Immature natural killer cell (primary cell): ENCODE results near the gene YJU2. TPM values are rescaled to one million over a fixed set of nuclear protein-coding genes. Genes with fewer than 3 reads are reported as not detected.
A peak's percentile ranks its signal among the peaks of the same experiment; 100 is the strongest.
"Not testable (repeated sequence)": the region's sequence is repeated elsewhere in the genome, so short reads cannot be mapped to it uniquely, and the experiment has no call there.

Experiments
- DNase-seq, 3 donors: peaks; one replicate each; pipeline ENCODE4 v3.0.0; 2022; ENCODE audit warnings: mixed read lengths in 1 of 3
- H3K27ac Mint-ChIP-seq, 6 donors: one replicate each; pipeline ENCODE4 v1.8.0; 2020; ENCODE audit warnings: mixed read lengths in 6 of 6, mild to moderate bottlenecking in 5 of 6, inconsistent platforms in 4 of 6, moderate library complexity in 3 of 6
- H3K27me3 Mint-ChIP-seq, 3 donors: one replicate each; pipeline ENCODE4 v1.8.0; 2020 to 2021; ENCODE audit warnings: low read depth in 3 of 3, mild to moderate bottlenecking in 3 of 3, mixed read lengths in 3 of 3, moderate library complexity in 3 of 3, inconsistent platforms in 1 of 3
- H3K36me3 Mint-ChIP-seq, 3 donors: one replicate each; pipeline ENCODE4 v1.8.0; 2020; ENCODE audit warnings: mixed read lengths in 3 of 3, inconsistent platforms in 2 of 3, mild to moderate bottlenecking in 2 of 3
- H3K4me1 Mint-ChIP-seq, 2 donors: one replicate each; pipeline ENCODE4 v1.8.0; 2020; ENCODE audit warnings: inconsistent platforms in 2 of 2, mild to moderate bottlenecking in 2 of 2, mixed read lengths in 2 of 2, moderate library complexity in 1 of 2
- H3K4me3 Mint-ChIP-seq, 5 donors: one replicate each; pipeline ENCODE4 v1.8.0; 2020; ENCODE audit warnings: mild to moderate bottlenecking in 5 of 5, mixed read lengths in 5 of 5, inconsistent platforms in 3 of 5, moderate library complexity in 3 of 5
- H3K9me3 Mint-ChIP-seq, 6 donors: one replicate each; pipeline ENCODE4 v1.8.0; 2020; ENCODE audit warnings: mild to moderate bottlenecking in 6 of 6, mixed read lengths in 6 of 6, inconsistent platforms in 4 of 6, moderate library complexity in 3 of 6
- polyA plus RNA-seq, 3 donors: library from polyadenylated mRNA; unstranded; fragments of 300-500 nt; fragmentation: Illumina TruSeq; gene quantifications; one replicate each; pipeline ENCODE4 v1.2.3, GENCODE V29; 2021

Gene YJU2
- polyA plus RNA-seq, 3 donors from 2014 or later, result 13.8 to 42.4 (median 16.9) TPM

GRCh38 chr19:4284176-4284958 is 37.5 kb downstream of the YJU2 start:
- DNase-seq, result no peak
- no peak overlapping the region for H3K27ac Mint-ChIP-seq
- peaks cover 4% of the 10 kb centered on the region in 2 donors for H3K4me1 Mint-ChIP-seq
- no peaks in the 10 kb centered on the region for H3K9me3 Mint-ChIP-seq
- peaks cover 5 to 11% (median 9%) of the 10 kb centered on the region in 3 donors for H3K27me3 Mint-ChIP-seq
- H3K4me3 Mint-ChIP-seq, result no peak overlapping the region
- H3K36me3 Mint-ChIP-seq, result no peaks in the 10 kb centered on the region

GRCh38 chr19:4284974-4285373 is 38.1 kb downstream of the YJU2 start:
- Mint-ChIP-seq H3K4me1 (peaks cover under 1 to 1% of the 10 kb centered on the region in 2 donors), H3K27ac (no peak overlapping the region), H3K9me3 (no peaks in the 10 kb centered on the region), H3K4me3 (no peak overlapping the region), H3K36me3 (no peaks in the 10 kb centered on the region), H3K27me3 (peaks cover 5 to 11% (median 9%) of the 10 kb centered on the region in 3 donors)
- DNase-seq, result no peak

GRCh38 chr19:4286141-4286540 is 39.3 kb downstream of the YJU2 start:
- not testable (repeated sequence) for H3K36me3 Mint-ChIP-seq, H3K27ac Mint-ChIP-seq, H3K27me3 Mint-ChIP-seq, H3K4me1 Mint-ChIP-seq, H3K4me3 Mint-ChIP-seq, H3K9me3 Mint-ChIP-seq, DNase-seq

- Mint-ChIP-seq H3K9me3 (no peaks in the 10 kb centered on the region), H3K36me3 (no peaks in the 10 kb centered on the region), H3K27me3 (peaks cover 0 to 4% (median 3%) of the 10 kb centered on the region in 3 donors), H3K4me3 (no peak overlapping the region), H3K4me1 (no peaks in the 10 kb centered on the region), H3K27ac (no peak overlapping the region)
- no peak for DNase-seq
These were observed 41.4 kb downstream of the YJU2 start for GRCh38 chr19:4288091-4288777.

- no peak for DNase-seq
- Mint-ChIP-seq H3K27me3 (peaks cover 0 to 4% (median 3%) of the 10 kb centered on the region in 3 donors), H3K36me3 (peaks cover 0 to 3% (median 0%) of the 10 kb centered on the region in 3 donors), H3K27ac (no peak overlapping the region), H3K4me1 (peaks cover 0 to 2% of the 10 kb centered on the region in 2 donors), H3K4me3 (no peak overlapping the region), H3K9me3 (no peaks in the 10 kb centered on the region)
These were observed 44.4 kb downstream of the YJU2 start for GRCh38 chr19:4291184-4291732.

- no peak overlapping the region for H3K27ac Mint-ChIP-seq
- H3K27me3 Mint-ChIP-seq, result peaks cover 0 to 3% (median 3%) of the 10 kb centered on the region in 3 donors
- no peaks in the 10 kb centered on the region for H3K9me3 Mint-ChIP-seq
- DNase-seq, result no peak
- H3K36me3 Mint-ChIP-seq, result peaks cover 0 to 3% (median 0%) of the 10 kb centered on the region in 3 donors
- H3K4me1 Mint-ChIP-seq, result peaks cover 0 to 3% of the 10 kb centered on the region in 2 donors
- no peak overlapping the region for H3K4me3 Mint-ChIP-seq
These were observed 45.6 kb downstream of the YJU2 start for GRCh38 chr19:4292515-4292914.

GRCh38 chr19:4294389-4294788 is 47.5 kb downstream of the YJU2 start:
- peaks cover 7 to 14% of the 10 kb centered on the region in 2 donors for H3K4me1 Mint-ChIP-seq
- H3K9me3 Mint-ChIP-seq, result no peaks in the 10 kb centered on the region
- no peak for DNase-seq
- H3K27me3 Mint-ChIP-seq, result peaks cover 0 to 4% (median 0%) of the 10 kb centered on the region in 3 donors
- H3K4me3 Mint-ChIP-seq, result no peak overlapping the region
- no peak overlapping the region for H3K27ac Mint-ChIP-seq
- H3K36me3 Mint-ChIP-seq, result peaks cover 0 to 5% (median 3%) of the 10 kb centered on the region in 3 donors

GRCh38 chr19:4295972-4296771 is 49.3 kb downstream of the YJU2 start:
- Mint-ChIP-seq H3K4me3 (no peak overlapping the region), H3K27me3 (peaks cover 0 to 3% (median 0%) of the 10 kb centered on the region in 3 donors), H3K9me3 (no peaks in the 10 kb centered on the region), H3K36me3 (peaks cover 0 to 5% (median 3%) of the 10 kb centered on the region in 3 donors), H3K27ac (peak overlapping the region in 1 of 6 donors; percentile 9), H3K4me1 (peaks cover 14 to 23% of the 10 kb centered on the region in 2 donors)
- no peak for DNase-seq

GRCh38 chr19:4297901-4298809 is 51.3 kb downstream of the YJU2 start:
- H3K4me3 Mint-ChIP-seq, result peak overlapping the region in 4 of 5 donors; percentile 19 to 78 (median 36)
- H3K4me1 Mint-ChIP-seq, result peaks cover 33 to 42% of the 10 kb centered on the region in 2 donors
- peak overlapping the region; percentile 63 to 93 (median 90) for H3K27ac Mint-ChIP-seq
- DNase-seq, result peak; percentile 13 to 34 (median 33)
- H3K9me3 Mint-ChIP-seq, result no peaks in the 10 kb centered on the region
- H3K36me3 Mint-ChIP-seq, result peaks cover 0 to 5% (median 3%) of the 10 kb centered on the region in 3 donors
- H3K27me3 Mint-ChIP-seq, result peaks cover 0 to 4% (median 0%) of the 10 kb centered on the region in 3 donors

- no peak for DNase-seq
- Mint-ChIP-seq H3K27me3 (peaks cover 0 to 7% (median 4%) of the 10 kb centered on the region in 3 donors), H3K36me3 (peaks cover 0 to 5% (median 3%) of the 10 kb centered on the region in 3 donors), H3K4me1 (peaks cover 40 to 48% of the 10 kb centered on the region in 2 donors), H3K27ac (peak overlapping the region; percentile 63 to 93 (median 90)), H3K4me3 (peak overlapping the region in 4 of 5 donors; percentile 26 to 78 (median 36)), H3K9me3 (no peaks in the 10 kb centered on the region)
These were observed 52.1 kb downstream of the YJU2 start for GRCh38 chr19:4298810-4299550.

- peaks cover 44 to 56% of the 10 kb centered on the region in 2 donors for H3K4me1 Mint-ChIP-seq
- peak overlapping the region; percentile 5 to 80 (median 67) for H3K4me3 Mint-ChIP-seq
- H3K27ac Mint-ChIP-seq, result peak overlapping the region; percentile 65 to 92 (median 86)
- DNase-seq, result no peak
- H3K9me3 Mint-ChIP-seq, result no peaks in the 10 kb centered on the region
- H3K36me3 Mint-ChIP-seq, result peaks cover 0 to 4% (median 3%) of the 10 kb centered on the region in 3 donors
- H3K27me3 Mint-ChIP-seq, result peaks cover 0 to 7% (median 6%) of the 10 kb centered on the region in 3 donors
These were observed 53.7 kb downstream of the YJU2 start for GRCh38 chr19:4300589-4300988.
